Stimulated activated CD8-positive, alpha-beta memory T cell treated with anti-CD3 and anti-CD28 coated beads, Interleukin-15, amount 100 ng/mL, for 48 hours (primary cell): ENCODE results near the gene CEP41.
A peak's percentile ranks its signal among the peaks of the same experiment; 100 is the strongest.
"Not testable (repeated sequence)": the region's sequence is repeated elsewhere in the genome, so short reads cannot be mapped to it uniquely, and the experiment has no call there.

Source experiments
- DNase-seq, 2 donors: peaks; one replicate each; pipeline ENCODE4 v3.0.0-alpha.2; 2020; ENCODE audit warnings: low read depth in 2 of 2

CEP41 gene

GRCh38 chr7:130461272-130461671 is 20.5 kb upstream of the CEP41 start:
- no peak for DNase-seq

DNA sequence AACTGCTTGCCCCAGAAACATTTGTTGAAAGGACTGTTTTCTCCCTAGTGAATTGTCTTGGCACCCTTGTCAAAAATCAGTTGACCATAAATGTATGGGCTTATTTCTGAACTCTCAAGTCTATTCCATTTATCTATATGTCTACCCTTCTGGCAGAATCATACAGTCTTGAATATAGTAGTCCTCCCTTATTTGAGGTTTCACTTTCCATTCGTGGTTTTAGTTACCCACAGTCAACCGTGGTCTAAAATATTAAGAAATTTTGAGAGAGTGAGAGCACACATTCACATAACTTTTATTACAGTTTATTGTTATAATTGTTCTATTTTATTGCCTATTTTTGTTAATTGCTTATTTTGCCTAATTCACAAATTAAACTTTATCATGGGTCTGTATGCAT is 17.4 kb upstream of the CEP41 start:
- no peak for DNase-seq

DNA sequence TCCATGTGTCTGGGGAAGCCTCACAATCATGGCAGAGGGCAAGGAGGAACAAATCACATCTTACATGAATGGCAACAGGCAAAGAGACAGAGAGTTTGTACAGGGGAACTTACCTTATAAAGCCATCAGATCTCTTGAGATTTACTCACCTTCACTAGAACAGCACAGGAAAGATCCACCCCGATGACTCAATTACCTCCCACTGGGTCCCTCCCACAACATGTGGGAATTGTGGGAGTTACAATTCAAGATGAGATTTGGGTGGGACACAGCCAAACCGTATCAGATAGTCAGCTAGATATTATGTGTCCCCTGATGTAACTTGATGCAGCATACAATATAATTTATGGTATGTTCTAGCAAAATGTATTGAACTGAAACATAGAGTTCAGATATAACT is 14.1 kb upstream of the CEP41 start:
- no peak for DNase-seq

- DNase-seq = no peak
These were observed 12.1 kb upstream of the CEP41 start for GRCh38 chr7:130452951-130453350.

- not testable (repeated sequence) for DNase-seq
These were observed 10.5 kb upstream of the CEP41 start for GRCh38 chr7:130451344-130451743.

- DNase-seq = no peak
These were observed 5.4 kb upstream of the CEP41 start for GRCh38 chr7:130446259-130446658.

DNA sequence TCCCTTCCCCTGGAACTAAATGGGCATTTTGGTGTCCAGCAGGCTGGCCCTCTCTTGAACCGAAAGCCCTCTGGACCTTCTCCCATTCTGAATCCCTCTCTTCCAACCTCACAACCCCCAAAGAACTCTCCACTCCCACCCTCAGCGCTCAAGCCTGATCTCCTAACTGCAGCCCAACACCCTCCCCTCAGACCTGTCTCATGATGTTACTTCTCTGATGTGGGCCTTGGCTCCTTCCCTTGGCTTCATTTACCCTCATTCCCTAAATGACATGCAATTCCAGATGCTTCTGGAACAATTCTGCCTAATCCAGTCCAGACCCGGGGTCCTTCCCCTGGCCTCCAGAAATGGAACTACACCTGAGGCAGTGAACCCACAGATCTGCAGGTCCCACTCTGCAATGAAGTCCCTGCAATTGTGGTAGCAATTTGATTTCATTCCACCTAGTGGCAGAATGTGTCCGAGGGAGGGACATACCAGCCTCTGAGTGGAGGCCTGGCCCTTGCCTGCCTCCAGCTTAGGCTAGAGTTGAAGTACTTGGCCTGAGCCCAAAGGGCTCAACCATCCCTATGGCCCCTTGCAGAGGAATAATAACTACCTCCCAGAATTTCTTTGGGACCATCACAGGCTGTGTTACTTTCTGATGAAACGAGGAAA is 4.1 kb upstream of the CEP41 start:
- no peak for DNase-seq

DNA sequence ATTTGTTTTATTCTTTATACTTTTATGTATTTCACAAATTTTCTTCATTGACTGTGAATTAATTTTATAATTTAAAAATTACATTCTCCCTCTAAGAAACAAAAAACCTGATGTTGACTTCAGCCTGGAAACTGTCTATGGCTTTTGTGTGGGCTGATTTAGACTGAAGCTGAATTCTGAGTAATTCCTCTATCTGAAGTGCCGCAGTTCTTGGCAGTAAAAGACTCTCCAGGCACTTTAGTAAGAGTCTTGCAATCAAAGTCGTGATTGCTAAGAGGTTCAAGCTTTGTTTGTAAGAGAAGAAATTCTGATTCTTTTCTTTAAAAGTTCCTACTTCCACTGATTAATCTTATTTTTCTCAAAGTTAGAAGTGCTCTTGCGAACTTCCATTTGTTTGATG is 3.4 kb upstream of the CEP41 start:
- DNase-seq = no peak

DNA sequence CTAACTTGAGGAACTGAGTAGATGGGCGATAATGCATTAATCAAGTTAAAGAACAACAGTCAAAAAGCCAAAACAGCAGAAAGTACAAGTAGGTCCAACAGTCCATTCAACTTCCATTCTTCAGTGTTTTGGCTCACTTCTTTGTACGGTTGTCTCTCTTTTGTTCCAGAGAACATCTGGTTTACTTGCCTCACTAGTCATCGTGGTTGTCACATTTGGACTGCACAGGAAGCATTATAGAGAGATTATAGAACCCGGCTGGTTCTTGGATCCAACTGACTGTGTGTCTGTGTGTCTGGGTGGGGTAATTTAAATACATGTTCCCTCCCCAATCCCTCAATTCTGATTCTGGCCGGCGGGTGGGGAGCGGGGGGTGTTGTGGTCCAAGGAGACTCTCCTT is 1.8 kb upstream of the CEP41 start:
- no peak for DNase-seq

DNA sequence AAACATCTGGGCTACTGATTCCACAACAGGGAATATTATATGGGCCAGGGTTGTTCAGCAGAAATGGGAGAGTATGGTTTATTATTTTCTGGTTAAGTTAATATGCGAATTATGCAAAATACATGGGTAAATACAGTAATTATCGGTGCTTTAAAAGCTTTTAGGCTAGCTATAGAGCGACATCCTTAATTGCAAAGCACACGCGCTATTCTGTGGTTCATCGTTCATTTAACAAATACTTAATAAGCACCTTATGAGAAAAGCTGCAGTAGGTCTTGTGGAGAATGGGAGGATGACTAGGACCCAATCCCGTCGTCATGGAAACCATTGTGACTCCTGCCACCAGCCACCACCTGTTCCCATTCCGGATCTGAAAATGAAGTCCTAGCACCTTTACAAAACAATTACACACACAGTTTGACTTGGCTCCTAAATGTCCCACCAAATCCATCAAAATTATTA is 623 bp upstream of the CEP41 start:
- no peak for DNase-seq

DNA sequence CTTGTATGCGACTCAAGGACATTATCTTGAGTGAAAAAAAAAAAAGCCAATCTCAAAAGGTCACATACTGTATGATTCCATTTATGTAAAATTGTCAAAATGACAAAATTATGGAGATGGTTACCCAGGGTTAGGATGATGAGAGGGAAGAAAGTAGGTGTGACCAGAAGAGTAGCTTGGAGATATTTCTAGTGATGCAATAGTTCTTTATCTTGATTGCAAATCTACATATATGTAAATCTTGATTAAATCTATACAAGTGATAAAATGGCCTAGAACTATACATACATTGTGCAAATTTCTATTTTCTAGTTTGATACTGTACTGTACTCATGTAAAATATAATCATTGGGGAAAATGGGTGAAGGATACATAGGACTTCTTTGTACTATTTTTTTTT is 4.6 kb downstream of the CEP41 start:
- DNase-seq = no peak

- no peak for DNase-seq
These were observed 5.4 kb downstream of the CEP41 start for GRCh38 chr7:130435311-130435854.

DNA sequence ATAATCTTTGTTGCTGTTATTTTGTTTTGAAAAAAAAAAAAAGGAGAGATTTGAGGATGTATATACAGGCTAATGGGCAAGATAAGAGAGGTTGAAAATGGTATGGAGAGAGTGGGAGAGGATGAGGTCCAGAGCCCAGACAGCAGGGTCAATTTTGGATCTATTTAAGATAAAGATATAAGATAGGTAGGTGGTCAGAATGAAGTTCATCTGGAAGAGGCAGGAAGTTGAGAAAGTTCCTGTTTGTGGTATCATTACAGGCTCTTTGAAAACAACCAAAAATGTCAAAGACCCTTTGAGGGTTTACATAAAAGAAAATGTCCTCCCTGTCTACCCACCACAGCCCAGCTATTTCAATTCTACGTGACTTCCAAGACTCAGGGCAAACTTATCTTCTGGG is 7.5 kb downstream of the CEP41 start:
- DNase-seq = no peak

- DNase-seq = no peak
These were observed 7.9 kb downstream of the CEP41 start for GRCh38 chr7:130432886-130433285.

GRCh38 chr7:130430841-130431666 is 9.8 kb downstream of the CEP41 start:
- no peak for DNase-seq

DNA sequence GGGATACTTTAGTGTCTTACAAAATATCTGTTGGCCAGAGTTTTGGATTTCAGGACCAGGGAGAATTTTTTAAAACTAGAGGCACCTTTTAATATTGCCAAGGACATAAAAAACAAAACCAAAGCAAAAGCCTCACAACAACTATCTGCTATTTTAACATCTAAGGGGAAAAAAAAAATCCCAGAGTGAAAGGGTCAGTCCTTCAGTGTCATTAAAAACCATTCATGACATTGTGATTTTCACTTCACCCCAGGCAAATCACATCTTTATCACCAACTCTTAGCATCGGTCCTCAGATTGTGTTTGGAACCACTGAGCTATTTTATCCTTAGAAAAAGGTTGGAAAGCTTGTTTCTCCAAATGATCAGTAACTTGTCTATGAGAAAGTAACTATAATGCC is 10.7 kb downstream of the CEP41 start:
- DNase-seq = no peak

GRCh38 chr7:130429019-130429418 is 11.8 kb downstream of the CEP41 start:
- DNase-seq = no peak

GRCh38 chr7:130426564-130426963 is 14.3 kb downstream of the CEP41 start:
- DNase-seq = no peak

GRCh38 chr7:130425796-130426195 is 15.0 kb downstream of the CEP41 start:
- no peak for DNase-seq

GRCh38 chr7:130423501-130424037 is 17.2 kb downstream of the CEP41 start:
- no peak for DNase-seq

DNA sequence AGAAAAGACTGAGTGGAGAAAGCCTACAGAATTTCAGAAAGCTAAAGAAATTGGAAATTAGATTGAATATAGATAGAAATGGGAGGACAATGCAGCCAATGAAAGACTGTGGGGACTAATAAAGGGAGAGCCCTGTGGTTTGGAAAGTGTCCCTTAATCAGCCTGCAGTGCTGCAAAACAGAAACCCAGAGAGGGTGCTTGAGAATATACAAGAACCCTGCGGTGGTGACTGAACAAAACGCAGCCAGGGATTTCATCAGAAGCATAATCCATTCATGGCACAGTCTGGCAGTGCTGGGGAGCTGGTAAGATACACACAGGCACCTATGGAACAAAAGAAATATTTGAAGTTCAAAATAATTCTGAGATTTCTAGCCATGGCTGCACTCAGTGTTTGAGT is 19.1 kb downstream of the CEP41 start:
- peak in 1 of 2 donors; percentile 18 for DNase-seq

- no peak for DNase-seq
These were observed 19.8 kb downstream of the CEP41 start for GRCh38 chr7:130420943-130421578.
